SK-N-DZ (cell line): ENCODE results near the gene PHIP.
"Not testable (repeated sequence)": the region's sequence is repeated elsewhere in the genome, so short reads cannot be mapped to it uniquely, and the experiment has no call there.

Source experiments
- DNase-seq: peaks from one replicate; pipeline ENCODE4 v3.0.0-alpha.2; 2015; ENCODE audit warnings: low spot score

PHIP gene

DNA sequence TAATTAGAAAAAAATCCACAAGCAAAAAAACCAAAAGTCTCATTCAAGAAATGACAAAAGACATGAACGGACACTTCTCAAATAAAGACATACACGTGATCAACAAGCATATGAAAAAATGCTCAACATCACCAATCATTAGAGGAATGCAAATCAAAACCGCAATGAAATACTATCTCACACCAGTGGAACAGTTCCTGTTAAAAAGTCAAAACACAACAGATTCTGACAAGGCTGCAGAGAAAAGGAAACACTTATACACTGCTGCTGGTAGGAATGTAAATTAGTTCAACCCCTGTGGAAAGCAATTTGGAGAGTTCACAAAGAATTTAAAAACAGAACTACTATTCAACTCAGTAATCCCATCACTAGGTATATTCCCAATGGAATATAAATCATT, 152.7 kb downstream of the PHIP start:
- DNase-seq: no peak

- not testable (repeated sequence) for DNase-seq
Measured at GRCh38 chr6:78921168-78921567, 156.9 kb downstream of the PHIP start.

- DNase-seq: no peak
Measured at GRCh38 chr6:78917788-78918187, 160.3 kb downstream of the PHIP start.

DNA sequence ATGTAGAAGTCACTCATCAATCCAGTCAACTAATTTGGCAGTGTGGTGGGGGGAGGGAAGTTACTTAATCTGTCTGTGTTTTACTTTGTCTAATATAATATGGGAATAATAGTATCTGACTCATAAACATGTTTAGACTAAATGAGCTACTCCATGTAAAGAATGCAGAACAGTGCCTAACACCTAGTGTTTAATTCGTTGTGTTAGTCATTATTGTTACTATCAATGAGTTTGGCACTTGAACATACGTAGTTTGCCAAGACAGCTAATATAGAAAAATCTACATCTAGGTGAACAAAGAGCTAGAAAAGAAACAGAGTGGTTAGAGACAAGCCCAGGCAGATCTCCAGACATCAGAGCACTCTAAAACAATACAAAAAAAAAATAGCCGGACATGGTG, 161.6 kb downstream of the PHIP start:
- no peak for DNase-seq

DNA sequence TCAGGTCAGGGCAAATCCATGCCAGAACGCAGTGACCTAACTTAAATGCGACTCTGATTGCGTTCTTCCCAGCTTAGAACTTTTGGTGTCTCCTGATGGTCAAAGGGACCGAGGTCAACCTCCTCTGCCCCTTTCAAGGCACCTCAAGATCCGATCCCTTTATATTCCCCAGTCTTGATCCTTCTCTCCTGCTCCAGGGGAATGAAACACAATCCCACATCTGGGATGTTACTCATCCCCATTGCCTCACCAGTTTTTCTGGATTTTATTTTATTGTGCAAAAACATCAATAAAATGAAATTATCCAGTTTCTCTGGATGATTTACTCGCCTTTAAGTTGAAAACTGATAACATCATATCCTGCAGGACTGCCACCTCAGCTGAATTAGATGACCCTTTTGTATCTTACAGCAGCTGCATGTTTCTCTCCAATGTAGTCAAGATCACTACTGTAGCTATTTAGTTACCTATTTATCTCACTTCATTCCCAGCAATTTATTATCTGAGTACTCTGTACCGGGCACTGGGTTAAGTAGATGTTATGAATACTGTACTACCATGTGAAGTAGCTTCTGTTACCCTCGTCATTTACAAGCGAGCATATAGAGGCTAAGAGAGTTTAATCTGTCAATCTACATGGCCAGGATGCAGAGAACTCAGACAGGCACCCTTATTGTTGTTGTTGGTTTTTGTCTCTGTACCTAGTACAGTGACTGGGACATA, 166.7 kb downstream of the PHIP start:
- peak; percentile 5 for DNase-seq

DNA sequence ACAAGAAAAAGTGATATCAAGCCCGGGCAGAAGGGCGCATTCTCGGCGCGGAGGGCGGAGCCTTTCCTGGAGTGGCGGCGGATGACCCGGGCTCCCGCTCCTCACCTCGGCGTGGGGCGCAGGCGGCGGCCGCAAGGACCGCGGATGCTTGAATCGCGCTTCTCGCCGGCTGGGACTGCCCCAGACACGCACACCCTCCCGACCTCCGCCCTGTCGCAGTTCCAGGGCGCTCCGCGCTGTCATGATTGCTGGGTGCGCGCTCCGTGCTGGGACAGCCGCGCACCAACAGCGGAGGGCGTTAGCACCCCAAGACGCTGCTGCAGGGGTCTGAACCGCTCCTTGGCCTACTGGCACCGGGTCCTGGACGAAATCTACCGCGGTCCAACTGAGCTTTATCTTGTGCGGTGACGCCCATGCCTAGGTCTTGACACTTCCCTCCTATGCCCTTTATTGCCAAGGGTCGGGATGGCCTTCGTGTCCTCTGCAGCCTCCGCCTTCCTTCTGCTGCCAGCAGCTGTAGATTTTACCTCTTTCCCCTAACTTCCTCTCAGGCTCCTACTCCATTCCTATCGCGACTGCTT, 167.4 kb downstream of the PHIP start:
- no peak for DNase-seq

DNA sequence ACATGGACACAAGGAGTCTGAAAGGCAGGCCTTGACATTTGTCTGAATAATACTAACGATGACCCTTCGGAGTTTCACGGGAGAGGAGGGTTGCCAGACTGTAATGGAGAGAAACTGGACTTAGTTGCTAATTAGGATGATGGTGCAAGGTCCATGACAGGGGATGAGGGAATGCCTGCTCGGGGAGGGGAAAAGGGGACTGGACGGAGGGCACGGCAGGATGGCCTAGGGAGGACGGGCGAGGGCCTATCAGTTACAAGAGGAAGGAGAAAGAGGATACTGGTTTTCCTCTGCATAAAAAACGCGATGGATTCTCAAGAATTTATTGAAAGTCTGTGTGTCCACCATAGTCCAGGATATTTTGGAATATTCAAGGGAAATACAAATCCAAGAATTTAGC, 168.0 kb downstream of the PHIP start:
- DNase-seq: no peak

- DNase-seq: no peak
Measured at GRCh38 chr6:78909391-78909790, 168.7 kb downstream of the PHIP start.

DNA sequence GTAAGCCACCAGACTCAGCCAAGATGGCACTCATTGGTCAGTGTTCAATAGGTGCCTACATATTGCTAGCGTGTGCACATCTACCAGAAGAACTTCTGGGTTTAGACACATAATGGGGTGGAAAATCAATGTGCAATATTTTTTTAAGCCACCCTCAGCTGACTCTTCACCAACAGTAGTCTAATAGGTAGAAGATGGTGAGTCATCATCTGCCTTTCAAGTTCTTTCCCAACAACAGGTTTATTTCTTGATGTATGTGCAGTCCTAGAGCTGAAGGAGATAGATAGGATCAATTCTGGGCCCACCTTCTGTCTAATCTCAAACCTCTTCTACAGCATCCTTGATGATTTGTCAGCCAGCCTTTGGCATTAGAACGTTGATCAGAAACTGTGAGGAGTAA, 169.4 kb downstream of the PHIP start:
- no peak for DNase-seq

GRCh38 chr6:78896227-78896626, 181.8 kb downstream of the PHIP start:
- DNase-seq: no peak

- DNase-seq: not testable (repeated sequence)
Measured at GRCh38 chr6:78889901-78890300, 188.2 kb downstream of the PHIP start.
